WI38 (cell line): ENCODE measurements around the gene ASRGL1.
"Not testable (repeated sequence)": the region's sequence is repeated elsewhere in the genome, so short reads cannot be mapped to it uniquely, and the experiment has no call there.

Experiments used
- H3K4me3 ChIP-seq: 2 replicates; pipeline ENCODE4 v1.5.1; 2011; ENCODE audit warnings: low read depth, mild to moderate bottlenecking, control low read depth, low read length
- TF ChIP-seq, protein P1 (sequence below): IDR thresholded peaks from 2 replicates; pipeline ENCODE4 v1.5.1; 2012; ENCODE audit warnings: low read depth, mild to moderate bottlenecking, control low read depth, low read length

The ASRGL1 gene

GRCh38 chr11:62378459-62379063 is 41.3 kb downstream of the ASRGL1 start:
- H3K4me3 ChIP-seq, result not testable (repeated sequence)
- TF ChIP-seq, protein P1, sequence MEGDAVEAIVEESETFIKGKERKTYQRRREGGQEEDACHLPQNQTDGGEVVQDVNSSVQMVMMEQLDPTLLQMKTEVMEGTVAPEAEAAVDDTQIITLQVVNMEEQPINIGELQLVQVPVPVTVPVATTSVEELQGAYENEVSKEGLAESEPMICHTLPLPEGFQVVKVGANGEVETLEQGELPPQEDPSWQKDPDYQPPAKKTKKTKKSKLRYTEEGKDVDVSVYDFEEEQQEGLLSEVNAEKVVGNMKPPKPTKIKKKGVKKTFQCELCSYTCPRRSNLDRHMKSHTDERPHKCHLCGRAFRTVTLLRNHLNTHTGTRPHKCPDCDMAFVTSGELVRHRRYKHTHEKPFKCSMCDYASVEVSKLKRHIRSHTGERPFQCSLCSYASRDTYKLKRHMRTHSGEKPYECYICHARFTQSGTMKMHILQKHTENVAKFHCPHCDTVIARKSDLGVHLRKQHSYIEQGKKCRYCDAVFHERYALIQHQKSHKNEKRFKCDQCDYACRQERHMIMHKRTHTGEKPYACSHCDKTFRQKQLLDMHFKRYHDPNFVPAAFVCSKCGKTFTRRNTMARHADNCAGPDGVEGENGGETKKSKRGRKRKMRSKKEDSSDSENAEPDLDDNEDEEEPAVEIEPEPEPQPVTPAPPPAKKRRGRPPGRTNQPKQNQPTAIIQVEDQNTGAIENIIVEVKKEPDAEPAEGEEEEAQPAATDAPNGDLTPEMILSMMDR, result 0 out of 2 replicates have a peak, but pooled peaks have one; percentile 6

DNA sequence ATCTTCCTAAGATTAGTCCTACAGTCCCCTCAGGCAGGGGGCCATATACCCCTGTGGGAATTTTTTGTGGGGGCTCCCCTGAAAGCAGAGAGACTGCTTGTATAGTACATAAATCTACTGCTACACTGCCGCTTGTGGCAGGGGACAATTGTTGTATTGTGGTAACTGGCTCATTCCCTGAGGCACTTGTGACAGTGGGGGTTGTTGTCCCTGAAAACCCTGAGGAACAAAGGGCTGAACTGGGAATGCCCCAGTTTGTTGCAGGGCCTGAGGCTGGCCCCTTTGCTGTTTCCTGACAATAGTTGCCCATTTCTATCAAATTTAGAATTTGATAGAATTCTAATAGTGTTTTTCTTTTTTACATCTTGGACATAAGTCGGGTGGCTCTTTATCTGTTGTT is 42.3 kb downstream of the ASRGL1 start:
- H3K4me3 ChIP-seq, result not testable (repeated sequence)

DNA sequence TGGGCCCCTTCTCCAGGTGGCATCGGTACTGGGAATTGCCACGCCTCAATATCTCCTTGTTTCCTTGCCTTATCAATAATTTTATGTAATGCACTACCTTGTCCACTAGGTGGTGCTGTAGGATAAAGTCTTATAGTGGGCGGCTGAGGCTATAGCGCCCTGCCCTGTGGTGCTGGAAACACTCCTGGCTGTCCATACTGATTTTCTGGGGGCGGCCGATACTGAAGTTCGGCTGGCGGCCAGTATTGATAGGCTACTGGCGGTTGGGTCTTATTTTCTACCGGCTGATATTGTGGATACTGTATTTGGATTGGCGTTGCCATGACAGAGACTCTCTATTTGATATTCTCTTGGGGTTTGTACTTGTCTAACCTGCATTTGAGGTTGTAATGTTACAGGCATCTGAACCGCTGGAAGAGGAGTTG is 43.6 kb downstream of the ASRGL1 start:
- H3K4me3 ChIP-seq, result not testable (repeated sequence)
- TF ChIP-seq, protein P1, result peak; percentile 55

DNA sequence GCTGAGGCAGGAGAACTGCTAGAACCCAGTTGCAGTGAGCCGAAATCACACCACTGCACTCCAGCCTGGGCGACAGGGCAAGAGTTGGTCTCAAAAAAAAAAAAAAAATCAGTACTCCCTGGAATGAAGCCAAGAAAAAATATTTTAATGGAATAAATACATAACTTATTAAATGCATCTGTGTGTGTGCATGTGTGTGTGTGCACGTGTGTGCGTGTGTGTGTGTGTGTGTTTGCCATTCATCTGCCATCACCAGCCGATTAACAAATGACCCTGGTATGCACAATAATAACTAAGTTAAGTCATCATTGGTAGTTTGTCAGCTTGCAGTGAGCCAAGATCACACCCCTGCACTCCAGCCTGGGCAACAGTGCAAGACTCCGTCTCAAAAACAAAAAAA is 46.6 kb downstream of the ASRGL1 start:
- no peak overlapping the region for H3K4me3 ChIP-seq
- TF ChIP-seq, protein P1, result no peak

GRCh38 chr11:62386083-62386482 is 48.8 kb downstream of the ASRGL1 start:
- not testable (repeated sequence) for H3K4me3 ChIP-seq

GRCh38 chr11:62387381-62387780 is 50.1 kb downstream of the ASRGL1 start:
- TF ChIP-seq, protein P1, result no peak
- no peak overlapping the region for H3K4me3 ChIP-seq

DNA sequence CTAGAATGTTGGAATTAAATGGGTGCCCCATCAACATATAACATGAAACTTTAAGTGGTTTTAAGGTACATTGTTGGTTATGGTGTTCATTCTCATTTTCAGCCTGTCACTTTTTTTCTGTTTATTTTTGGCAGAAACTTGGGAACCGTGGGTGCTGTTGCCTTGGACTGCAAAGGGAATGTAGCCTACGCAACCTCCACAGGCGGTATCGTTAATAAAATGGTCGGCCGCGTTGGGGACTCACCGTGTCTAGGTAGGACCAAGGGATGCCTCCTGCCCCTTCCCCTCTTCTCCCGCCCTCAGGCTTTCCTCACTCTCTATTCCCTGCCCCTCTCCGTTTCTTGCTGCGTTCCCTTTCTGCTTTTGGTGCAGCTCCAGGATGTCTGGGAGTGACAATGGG is 51.8 kb downstream of the ASRGL1 start:
- H3K4me3 ChIP-seq, result no peak overlapping the region
- TF ChIP-seq, protein P1, result no peak

GRCh38 chr11:62390237-62390636 is 53.0 kb downstream of the ASRGL1 start:
- H3K4me3 ChIP-seq, result no peak overlapping the region
- TF ChIP-seq, protein P1, result no peak
